Smooth muscle cell (in vitro differentiated cells): ENCODE results near the gene CNTLN. TPM values are rescaled to one million over a fixed set of nuclear protein-coding genes. Genes with fewer than 3 reads are reported as not detected.
"Not testable (repeated sequence)": the region's sequence is repeated elsewhere in the genome, so short reads cannot be mapped to it uniquely, and the experiment has no call there.

Experiments
- DNase-seq: peaks from one replicate; lab custom pipeline; 2025; ENCODE audit not compliant: unreplicated experiment; lab: John Stamatoyannopoulos, UW
- H2AFZ ChIP-seq: fragments of 200-600 bp; sonication (generic); 2 replicates; pipeline ENCODE4 v1.6.0; 2016; ENCODE audit warnings: antibody characterized with exemption, low read depth, mild to moderate bottlenecking
- H3F3A ChIP-seq: fragments of 200-600 bp; sonication (generic); 2 replicates; pipeline ENCODE4 v1.6.0; 2017; ENCODE audit warnings: antibody characterized with exemption, low read depth
- H3K27ac ChIP-seq: fragments of 200-600 bp; sonication (generic); 2 replicates; pipeline ENCODE4 v1.5.1; 2016; ENCODE audit warnings: low read depth, mild to moderate bottlenecking
- H3K27me3 ChIP-seq: fragments of 200-600 bp; sonication (generic); 2 replicates; pipeline ENCODE4 v1.6.1; 2016; ENCODE audit warnings: low read depth, mild to moderate bottlenecking
- H3K36me3 ChIP-seq: fragments of 200-600 bp; sonication (generic); 2 replicates; pipeline ENCODE4 v1.5.1; 2016; ENCODE audit warnings: low read depth
- H3K4me1 ChIP-seq: fragments of 200-600 bp; sonication (generic); 2 replicates; pipeline ENCODE4 v1.5.1; 2016; ENCODE audit warnings: low read depth
- H3K4me2 ChIP-seq: fragments of 200-600 bp; sonication (generic); 2 replicates; pipeline ENCODE4 v1.6.0; 2016; ENCODE audit warnings: mild to moderate bottlenecking
- H3K4me3 ChIP-seq: fragments of 200-600 bp; sonication (generic); 2 replicates; pipeline ENCODE4 v1.5.1; 2016; ENCODE audit warnings: mild to moderate bottlenecking
- H3K79me2 ChIP-seq: fragments of 200-600 bp; sonication (generic); 2 replicates; pipeline ENCODE4 v1.6.0; 2016; ENCODE audit warnings: low read depth, mild to moderate bottlenecking
- H3K9ac ChIP-seq: fragments of 200-600 bp; sonication (generic); 2 replicates; pipeline ENCODE4 v1.6.0; 2016; ENCODE audit warnings: low read depth
- H3K9me3 ChIP-seq: fragments of 200-600 bp; sonication (generic); replicated peaks from 2 replicates; pipeline ENCODE4 v1.5.1; 2016; ENCODE audit warnings: low read depth
- H4K20me1 ChIP-seq: fragments of 200-600 bp; sonication (generic); 2 replicates; pipeline ENCODE4 v1.6.0; 2016; ENCODE audit warnings: low read depth
- WGBS: methylation state at CpG from one replicate; pipeline ENCODE4 v1.1.7; 2016; ENCODE audit warnings: low lambda C conversion rate; 5-methylcytosine and 5-hydroxymethylcytosine counted together
- polyA plus RNA-seq: library from polyadenylated mRNA; unstranded; fragments of >200 nt; fragmentation: Nextera tagmentation; extraction: Ambion mirVana; gene quantifications from 2 replicates; pipeline ENCODE4 v1.2.1, GENCODE V29; 2016
- total RNA-seq: library from RNA; depleted of rRNA; stranded (reverse); fragments of >200 nt; gene quantifications from 2 replicates; pipeline ENCODE4 v1.2.3, GENCODE V29; 2014
- TF ChIP-seq, protein P1 (sequence below): fragments of 200-600 bp; sonication (generic); IDR thresholded peaks from 2 replicates; pipeline ENCODE4 v1.5.1; 2017; ENCODE audit warnings: borderline replicate concordance, mild to moderate bottlenecking, antibody characterized with exemption; ENCODE audit not compliant: insufficient read depth, poor library complexity, severe bottlenecking

Gene CNTLN
- total and polyA plus RNA-seq, 2 experiments from 2014 or later: 5.7 to 9.0 TPM

DNA sequence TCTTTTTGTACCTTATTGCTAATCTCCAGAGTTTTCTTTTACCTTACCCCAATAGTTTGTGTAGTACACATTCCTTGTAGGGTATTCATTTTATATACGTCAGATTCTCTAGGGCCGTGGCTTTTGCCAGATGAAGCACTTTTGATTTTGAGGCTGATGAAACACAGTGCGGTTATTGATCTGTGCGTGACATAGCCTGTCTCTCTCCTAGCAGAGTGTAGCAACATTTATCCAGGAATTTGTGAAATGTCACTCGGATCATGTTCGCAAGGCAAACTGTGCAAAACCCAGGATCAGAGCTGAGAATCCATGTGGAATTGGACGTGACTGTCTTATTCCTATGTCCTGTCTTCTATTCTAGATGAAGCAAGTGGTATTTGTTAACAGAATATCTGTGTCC lies 302.0 kb downstream of the CNTLN start:
- no peak overlapping the region for H3K9ac ChIP-seq
- no peak overlapping the region for H3K4me3 ChIP-seq
- 93% methylated on average over 7 of the region's 7 CpGs for WGBS
- H2AFZ ChIP-seq: no peak overlapping the region
- TF ChIP-seq, protein P1, sequence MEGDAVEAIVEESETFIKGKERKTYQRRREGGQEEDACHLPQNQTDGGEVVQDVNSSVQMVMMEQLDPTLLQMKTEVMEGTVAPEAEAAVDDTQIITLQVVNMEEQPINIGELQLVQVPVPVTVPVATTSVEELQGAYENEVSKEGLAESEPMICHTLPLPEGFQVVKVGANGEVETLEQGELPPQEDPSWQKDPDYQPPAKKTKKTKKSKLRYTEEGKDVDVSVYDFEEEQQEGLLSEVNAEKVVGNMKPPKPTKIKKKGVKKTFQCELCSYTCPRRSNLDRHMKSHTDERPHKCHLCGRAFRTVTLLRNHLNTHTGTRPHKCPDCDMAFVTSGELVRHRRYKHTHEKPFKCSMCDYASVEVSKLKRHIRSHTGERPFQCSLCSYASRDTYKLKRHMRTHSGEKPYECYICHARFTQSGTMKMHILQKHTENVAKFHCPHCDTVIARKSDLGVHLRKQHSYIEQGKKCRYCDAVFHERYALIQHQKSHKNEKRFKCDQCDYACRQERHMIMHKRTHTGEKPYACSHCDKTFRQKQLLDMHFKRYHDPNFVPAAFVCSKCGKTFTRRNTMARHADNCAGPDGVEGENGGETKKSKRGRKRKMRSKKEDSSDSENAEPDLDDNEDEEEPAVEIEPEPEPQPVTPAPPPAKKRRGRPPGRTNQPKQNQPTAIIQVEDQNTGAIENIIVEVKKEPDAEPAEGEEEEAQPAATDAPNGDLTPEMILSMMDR: no peak
- H3K4me2 ChIP-seq: no peak overlapping the region
- H3K4me1 ChIP-seq: no peaks in the 10 kb centered on the region
- H3K27me3 ChIP-seq: no peaks in the 10 kb centered on the region
- no peak for DNase-seq
- H3K9me3 ChIP-seq: no peaks in the 10 kb centered on the region
- no peak overlapping the region for H3K27ac ChIP-seq
- H3K79me2 ChIP-seq: no peaks in the 10 kb centered on the region
- no peaks in the 10 kb centered on the region for H3F3A ChIP-seq
- no peaks in the 10 kb centered on the region for H3K36me3 ChIP-seq
- no peaks in the 10 kb centered on the region for H4K20me1 ChIP-seq

- Histone ChIP-seq H3K27me3 (no peaks in the 10 kb centered on the region), H3K4me2 (no peak overlapping the region), H3K9ac (no peak overlapping the region), H3F3A (no peaks in the 10 kb centered on the region), H4K20me1 (no peaks in the 10 kb centered on the region), H3K4me3 (no peak overlapping the region), H3K27ac (no peak overlapping the region), H3K9me3 (no peaks in the 10 kb centered on the region), H2AFZ (no peak overlapping the region), H3K79me2 (no peaks in the 10 kb centered on the region), H3K4me1 (no peaks in the 10 kb centered on the region), H3K36me3 (no peaks in the 10 kb centered on the region)
- 98% methylated on average over 2 of the region's 2 CpGs for WGBS
- TF ChIP-seq, protein P1: no peak
- DNase-seq: no peak
Measured at GRCh38 chr9:17437813-17438212, 303.0 kb downstream of the CNTLN start.

GRCh38 chr9:17445126-17445525 lies 310.3 kb downstream of the CNTLN start:
- not testable (repeated sequence) for H3K36me3 ChIP-seq, H2AFZ ChIP-seq, H3K9me3 ChIP-seq, H3K79me2 ChIP-seq, H3K4me1 ChIP-seq, H3K27me3 ChIP-seq, H3F3A ChIP-seq, H3K9ac ChIP-seq, DNase-seq, H3K4me3 ChIP-seq, H3K27ac ChIP-seq, H4K20me1 ChIP-seq, H3K4me2 ChIP-seq
- 80% methylated on average over 3 of the region's 3 CpGs for WGBS

- Histone ChIP-seq H3K36me3 (no peaks in the 10 kb centered on the region), H3K4me1 (no peaks in the 10 kb centered on the region), H3K27ac (no peak overlapping the region), H3F3A (no peaks in the 10 kb centered on the region), H2AFZ (no peak overlapping the region), H3K9me3 (no peaks in the 10 kb centered on the region), H3K79me2 (no peaks in the 10 kb centered on the region), H3K27me3 (no peaks in the 10 kb centered on the region), H3K9ac (no peak overlapping the region), H3K4me2 (no peak overlapping the region), H4K20me1 (no peaks in the 10 kb centered on the region), H3K4me3 (no peak overlapping the region)
- 88% methylated on average over 5 of the region's 5 CpGs for WGBS
- TF ChIP-seq, protein P1: no peak
- DNase-seq: no peak
Measured at GRCh38 chr9:17453751-17454150, 318.9 kb downstream of the CNTLN start.
